Ovary (tissue), 7 donors: ENCODE measurements around the gene LASP1NB.

Experiments used
- DNase-seq, 5 donors: peaks; one replicate each; pipeline ENCODE4 v3.0.0-alpha.2; 2019 to 2020
- H3K27ac ChIP-seq, 2 donors: fragments of 200-600 bp; one replicate each; pipeline versions ENCODE4 v1.5.1 to v1.8.0; 2019 to 2022
- H3K27me3 ChIP-seq: fragments of 200-600 bp; one replicate; pipeline ENCODE4 v1.8.0; 2022
- H3K36me3 ChIP-seq: fragments of 200-600 bp; sonication (generic); one replicate; pipeline ENCODE4 v1.5.1; 2019
- H3K4me1 ChIP-seq: one replicate; pipeline ENCODE4 v1.8.1; 2013; ENCODE audit warnings: mild to moderate bottlenecking, moderate library complexity; ENCODE audit not compliant: insufficient read depth
- H3K4me3 ChIP-seq: fragments of 200-600 bp; sonication (generic); one replicate; pipeline ENCODE4 v1.5.1; 2017
- H3K9me3 ChIP-seq, 2 donors: fragments of 200-600 bp in 1 of 2; sonication (generic) in 1 of 2; one replicate each; pipeline versions ENCODE4 v1.5.1 to v1.8.1; 2013 to 2019; ENCODE audit warnings: mild to moderate bottlenecking in 1 of 2, moderate library complexity in 1 of 2
- CTCF ChIP-seq, 3 donors: fragments of 450-650 bp in 2 of 3; fragments of 200-600 bp in 1 of 3; IDR thresholded peaks; one replicate each; pipeline versions ENCODE4 v1.5.1 to v1.8.0; 2016 to 2022; ENCODE audit warnings: antibody characterized with exemption in 3 of 3, mild to moderate bottlenecking in 1 of 3
- EP300 ChIP-seq: sonication (generic); formaldehyde crosslinking; IDR thresholded peaks from one replicate; pipeline ENCODE4 v1.6.1; 2017; ENCODE audit warnings: antibody characterized with exemption
- POLR2A ChIP-seq: fragments of 450-650 bp; IDR thresholded peaks from one replicate; pipeline ENCODE4 v1.6.1; 2017; ENCODE audit warnings: antibody characterized with exemption, mild to moderate bottlenecking, moderate library complexity
- WGBS, 3 donors: extraction: QIAGEN DNeasy Blood & Tissue Kit in 1 of 3; methylation state at CpG; one replicate each; pipeline versions ENCODE4 v1.1.5 to v1.1.7; 2013 to 2017; 5-methylcytosine and 5-hydroxymethylcytosine counted together
- intact Hi-C, 4 donors: fragments of 100-400 bp; cut with DNase I; formaldehyde crosslinking; loops; one replicate each; pipeline versions ENCODE4 v1.11.0 to v1.15.1; 2022 to 2023
- donor health status: DM: no; HTN: no; CAD: no; lungs with moderate emphysema.
- donor health status: DM: no; HTN: no; CAD: no.
- donor health status: Bipolar disorder and iron deficiency.
- donor health status: DM: no; HTN: no; CAD: no.
- donor health status: DM: yes; HTN: yes; CAD: no.

Gene LASP1NB

GRCh38 chr17:38891441-38891840 lies 34.0 kb upstream of the LASP1NB start:
- Histone ChIP-seq H3K9me3 (no peaks in the 10 kb centered on the region), H3K4me1 (peaks cover 15% of the 10 kb centered on the region), H3K27ac (no peak overlapping the region), H3K4me3 (no peak overlapping the region), H3K36me3 (no peaks in the 10 kb centered on the region), H3K27me3 (no peaks in the 10 kb centered on the region)
- WGBS, 3 donors, result 77 to 85% (median 84%) methylated on average over 8 of the region's 8 CpGs
- intact Hi-C loops, result no loop called here
- no peak for DNase-seq
- TF ChIP-seq POLR2A (no peak), EP300 (no peak), CTCF (IDR thresholded peaks at IDR 0.05) (no peak)

GRCh38 chr17:38892083-38892482 lies 33.3 kb upstream of the LASP1NB start:
- Histone ChIP-seq H3K4me3 (no peak overlapping the region), H3K36me3 (no peaks in the 10 kb centered on the region), H3K9me3 (no peaks in the 10 kb centered on the region), H3K27me3 (no peaks in the 10 kb centered on the region), H3K27ac (no peak overlapping the region), H3K4me1 (peaks cover 17% of the 10 kb centered on the region)
- 77 to 90% (median 78%) methylated on average over 4 of the region's 4 CpGs for WGBS, 3 donors
- intact Hi-C loops, result no loop called here
- DNase-seq, result no peak
- no peak for TF ChIP-seq CTCF (IDR thresholded peaks at IDR 0.05)
- no peak for TF ChIP-seq EP300
- no peak for TF ChIP-seq POLR2A

- H3K36me3 ChIP-seq, result no peaks in the 10 kb centered on the region
- no peaks in the 10 kb centered on the region for H3K9me3 ChIP-seq
- TF ChIP-seq EP300, result no peak
- no peak for TF ChIP-seq POLR2A
- no peak for TF ChIP-seq CTCF (IDR thresholded peaks at IDR 0.05)
- no peak for DNase-seq
- H3K27me3 ChIP-seq, result no peaks in the 10 kb centered on the region
- peaks cover 21% of the 10 kb centered on the region for H3K4me1 ChIP-seq
- H3K27ac ChIP-seq, result no peak overlapping the region
- intact Hi-C loops, result no loop called here
- H3K4me3 ChIP-seq, result no peak overlapping the region
- WGBS, 3 donors, result 79 to 83% (median 81%) methylated on average over 13 of the region's 13 CpGs
Measured at GRCh38 chr17:38892620-38893019, 32.8 kb upstream of the LASP1NB start.

- DNase-seq, result no peak
- TF ChIP-seq POLR2A, result no peak
- TF ChIP-seq CTCF (IDR thresholded peaks at IDR 0.05), result no peak
- TF ChIP-seq EP300, result no peak
- H3K9me3 ChIP-seq, result no peaks in the 10 kb centered on the region
- 39 to 55% (median 44%) methylated on average over 5 of the region's 5 CpGs for WGBS, 3 donors
- intact Hi-C loops, result no loop called here
- H3K4me1 ChIP-seq, result peaks cover 21% of the 10 kb centered on the region
- no peaks in the 10 kb centered on the region for H3K27me3 ChIP-seq
- H3K36me3 ChIP-seq, result no peaks in the 10 kb centered on the region
- H3K27ac ChIP-seq, result no peak overlapping the region
- H3K4me3 ChIP-seq, result no peak overlapping the region
Measured at GRCh38 chr17:38893113-38893512, 32.3 kb upstream of the LASP1NB start.

- intact Hi-C loops, result no loop called here
- Histone ChIP-seq H3K4me1 (peaks cover 21% of the 10 kb centered on the region), H3K36me3 (no peaks in the 10 kb centered on the region), H3K9me3 (no peaks in the 10 kb centered on the region), H3K4me3 (no peak overlapping the region), H3K27ac (no peak overlapping the region), H3K27me3 (no peaks in the 10 kb centered on the region)
- DNase-seq, result no peak
- 22 to 45% (median 36%) methylated on average over 6 of the region's 6 CpGs for WGBS, 3 donors
- TF ChIP-seq EP300 (no peak), POLR2A (no peak), CTCF (IDR thresholded peaks at IDR 0.05) (no peak)
Measured at GRCh38 chr17:38893607-38894006, 31.8 kb upstream of the LASP1NB start.
